NB4 (cell line): ENCODE results near the gene BTBD2.

Experiments
- CTCF ChIP-seq: IDR thresholded peaks from one replicate; pipeline ENCODE4 v1.5.1; 2012; ENCODE audit warnings: low read depth, low read length
- TF ChIP-seq, protein P1 (sequence below): IDR thresholded peaks from 2 replicates; pipeline ENCODE4 v1.6.1; 2011; ENCODE audit warnings: low read depth, low read length

- TF ChIP-seq CTCF, result no peak
- TF ChIP-seq, protein P1, sequence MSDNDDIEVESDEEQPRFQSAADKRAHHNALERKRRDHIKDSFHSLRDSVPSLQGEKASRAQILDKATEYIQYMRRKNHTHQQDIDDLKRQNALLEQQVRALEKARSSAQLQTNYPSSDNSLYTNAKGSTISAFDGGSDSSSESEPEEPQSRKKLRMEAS, result no peak
These were observed 30.8 kb upstream of the BTBD2 start for GRCh38 chr19:2046046-2046907.
